DND-41 (cell line): ENCODE measurements around the gene PON3.

Experiments
- CTCF ChIP-seq: IDR thresholded peaks from 2 replicates; pipeline ENCODE4 v1.5.1; 2012; ENCODE audit warnings: borderline replicate concordance, low read length, moderate library complexity, mild to moderate bottlenecking; ENCODE audit not compliant: poor library complexity, severe bottlenecking; ENCODE audit errors: extremely low read depth
- EZH2 ChIP-seq: IDR thresholded peaks from 3 replicates; pipeline ENCODE4 v1.6.1; 2012; ENCODE audit warnings: borderline replicate concordance, low read depth, mild to moderate bottlenecking, moderate library complexity, low read length, inconsistent platforms; ENCODE audit not compliant: severe bottlenecking

DNA sequence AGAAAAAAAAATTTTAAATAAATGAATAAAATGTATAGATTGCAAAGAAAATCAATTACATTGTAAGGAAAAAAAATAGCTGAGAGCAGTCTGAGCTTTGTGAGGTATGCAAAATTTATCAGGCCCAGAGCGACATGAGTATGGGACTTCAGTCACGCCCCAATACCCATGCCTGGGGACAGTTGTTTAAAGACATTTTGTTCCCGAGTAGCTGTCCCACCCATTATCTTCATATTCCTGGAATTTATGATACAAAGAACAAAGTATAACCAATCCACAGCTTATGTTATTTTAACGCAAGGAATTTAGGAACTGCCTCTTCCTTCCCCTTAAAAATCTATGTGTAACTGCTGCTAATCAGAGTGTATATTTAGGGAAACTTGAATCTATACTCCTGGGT lies 40.2 kb upstream of the PON3 start:
- TF ChIP-seq CTCF: no peak
- no peak for TF ChIP-seq EZH2
